HG02870 (cell line): ENCODE measurements around the gene RNF13.
"Not testable (repeated sequence)": the region's sequence is repeated elsewhere in the genome, so short reads cannot be mapped to it uniquely, and the experiment has no call there.

Experiments used
- ATAC-seq: cut with Tn5 transposase; IDR thresholded peaks from one replicate; pipeline ENCODE4 v1.9.1; 2021; ENCODE audit warnings: mild to moderate bottlenecking, moderate library complexity; ENCODE audit not compliant: unreplicated experiment

RNF13 gene

DNA sequence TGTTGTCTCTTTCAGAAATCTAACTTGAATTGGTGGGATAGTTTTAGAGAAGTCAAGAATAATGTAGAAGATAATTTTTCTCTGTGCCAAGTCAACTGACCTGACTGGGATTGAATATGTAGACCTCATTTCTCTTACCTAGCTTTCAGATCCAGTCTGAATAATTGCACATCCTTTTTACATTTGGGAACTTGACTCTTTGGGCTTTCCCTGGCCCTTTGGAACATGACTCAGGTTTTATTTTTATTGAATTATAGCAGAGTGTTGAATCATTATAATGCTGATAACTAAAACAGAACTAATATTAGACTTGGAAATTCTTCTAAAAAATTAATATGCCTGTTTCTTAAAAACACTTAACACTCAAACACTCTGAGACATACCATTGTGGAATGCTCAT, 81.2 kb downstream of the RNF13 start:
- no peak for ATAC-seq

GRCh38 chr3:149895339-149895738, 82.3 kb downstream of the RNF13 start:
- no peak for ATAC-seq

GRCh38 chr3:149895769-149896168, 82.8 kb downstream of the RNF13 start:
- no peak for ATAC-seq

DNA sequence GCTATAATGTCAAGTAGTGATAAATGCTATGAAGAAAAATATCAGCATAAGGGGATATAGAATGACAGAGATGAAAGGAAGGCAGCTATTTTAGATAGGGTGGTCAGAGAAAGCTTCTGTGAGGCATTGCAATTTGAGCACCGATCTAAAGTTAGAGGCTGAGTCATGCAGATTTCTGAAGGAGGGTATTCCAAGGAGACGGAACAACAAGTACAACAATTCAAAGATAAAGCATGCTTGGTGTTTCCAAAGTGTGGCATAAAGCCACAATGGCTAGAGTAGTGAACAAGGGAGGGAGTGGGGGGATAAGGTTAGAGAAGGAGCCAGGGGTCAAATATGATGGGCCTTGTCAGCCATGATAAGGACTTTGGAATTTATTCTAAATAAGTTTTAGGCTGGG, 85.8 kb downstream of the RNF13 start:
- no peak for ATAC-seq

DNA sequence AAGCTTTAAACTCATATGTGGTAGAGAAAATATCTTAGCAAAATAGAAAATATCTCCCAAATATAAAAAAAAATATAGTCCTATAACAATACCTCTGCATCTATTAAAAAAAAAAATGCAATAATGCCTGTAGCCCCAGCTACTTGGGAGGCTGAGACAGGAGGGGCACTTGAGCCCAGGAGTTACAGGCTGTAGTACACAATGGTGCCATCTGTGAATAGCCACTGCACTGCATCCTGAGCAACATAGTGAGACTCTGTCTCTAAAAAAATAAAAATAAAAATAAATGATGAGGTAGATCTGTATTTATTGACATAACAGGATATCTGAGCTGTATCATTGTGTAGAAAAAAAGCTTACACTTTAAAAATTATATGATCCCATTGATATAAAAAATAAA, 87.3 kb downstream of the RNF13 start:
- ATAC-seq = no peak

GRCh38 chr3:149901770-149902169, 88.8 kb downstream of the RNF13 start:
- no peak for ATAC-seq

GRCh38 chr3:149902498-149903139, 89.6 kb downstream of the RNF13 start:
- ATAC-seq = no peak

DNA sequence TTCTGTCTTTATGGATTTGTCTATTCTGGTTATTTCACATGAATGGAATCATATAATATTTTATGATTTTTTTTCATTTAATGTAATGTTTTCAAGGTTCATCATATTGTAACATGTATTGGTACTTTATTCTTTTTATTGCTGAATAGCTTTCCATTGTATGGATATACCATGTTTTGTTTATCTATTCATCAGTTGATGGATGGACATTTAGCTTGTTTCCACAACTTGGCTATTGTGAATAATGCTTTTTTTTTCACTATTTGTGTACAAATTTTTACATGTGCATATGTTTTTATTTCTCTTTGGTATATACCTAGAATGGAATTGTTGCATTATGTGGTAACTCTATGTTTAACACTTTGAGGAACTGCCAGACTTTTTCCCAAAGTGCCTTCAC, 93.0 kb downstream of the RNF13 start:
- ATAC-seq = no peak

GRCh38 chr3:149908424-149908957, 95.5 kb downstream of the RNF13 start:
- no peak for ATAC-seq

- ATAC-seq = no peak
Observed at GRCh38 chr3:149909923-149910322, 96.9 kb downstream of the RNF13 start.

- no peak for ATAC-seq
Observed at GRCh38 chr3:149917124-149917667, 104.2 kb downstream of the RNF13 start.

DNA sequence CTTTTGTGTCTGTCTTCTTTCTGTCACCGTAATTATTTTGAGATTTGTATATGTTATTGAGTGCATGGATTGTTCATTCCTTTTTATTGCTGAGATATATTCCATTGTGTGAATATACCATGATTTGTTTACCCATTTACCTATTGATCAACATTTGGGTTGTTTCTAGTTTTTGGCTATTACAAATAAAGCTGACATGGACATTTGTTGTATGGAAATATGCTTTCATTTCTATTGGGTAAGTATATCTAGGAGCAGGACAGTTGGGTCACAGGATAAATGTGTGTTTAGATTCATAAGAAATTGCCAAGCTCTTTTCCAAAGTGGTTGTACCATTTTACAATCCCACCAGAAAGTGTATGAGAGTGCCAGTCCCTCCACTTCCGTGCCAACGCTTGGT, 106.5 kb downstream of the RNF13 start:
- no peak for ATAC-seq

GRCh38 chr3:149920119-149920518, 107.1 kb downstream of the RNF13 start:
- ATAC-seq = no peak

DNA sequence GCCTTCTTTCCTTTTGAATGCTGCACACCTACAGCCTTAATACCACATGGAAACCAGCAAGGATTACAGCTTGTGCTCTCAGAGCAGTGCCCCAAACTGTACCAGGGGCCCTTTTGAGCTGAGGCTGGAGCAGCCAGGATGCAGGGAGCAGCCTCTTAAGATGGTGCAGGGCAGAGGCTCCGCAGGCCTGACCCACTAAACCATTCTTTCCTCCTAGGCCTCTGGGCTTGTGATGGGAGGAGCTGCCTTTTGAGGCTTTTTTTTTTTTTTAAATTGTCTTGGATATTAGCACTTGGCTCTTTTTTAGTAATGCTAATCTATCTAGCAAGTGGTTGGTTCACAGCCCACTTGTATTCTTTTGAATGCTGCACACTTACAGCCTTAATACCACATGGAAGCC, 120.0 kb downstream of the RNF13 start:
- ATAC-seq = no peak

DNA sequence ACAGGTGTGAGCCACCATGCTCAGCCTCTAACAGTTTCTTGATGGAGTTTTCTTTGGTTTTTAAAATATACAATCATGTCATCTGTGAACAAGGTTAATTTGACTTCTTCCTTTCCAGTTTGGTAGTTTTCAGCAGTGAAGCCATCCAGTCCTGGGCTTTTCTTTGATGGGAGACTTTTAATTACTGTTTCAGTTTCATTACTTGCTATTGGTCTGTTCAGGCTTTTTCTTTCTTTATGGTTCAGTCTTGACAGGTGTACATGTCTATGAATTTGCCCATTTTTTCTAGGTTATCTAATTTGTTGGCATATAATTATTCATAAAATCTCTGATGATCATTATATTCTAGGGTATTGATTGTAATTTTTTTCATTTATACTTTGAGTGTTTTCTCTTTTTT, 120.8 kb downstream of the RNF13 start:
- no peak for ATAC-seq

DNA sequence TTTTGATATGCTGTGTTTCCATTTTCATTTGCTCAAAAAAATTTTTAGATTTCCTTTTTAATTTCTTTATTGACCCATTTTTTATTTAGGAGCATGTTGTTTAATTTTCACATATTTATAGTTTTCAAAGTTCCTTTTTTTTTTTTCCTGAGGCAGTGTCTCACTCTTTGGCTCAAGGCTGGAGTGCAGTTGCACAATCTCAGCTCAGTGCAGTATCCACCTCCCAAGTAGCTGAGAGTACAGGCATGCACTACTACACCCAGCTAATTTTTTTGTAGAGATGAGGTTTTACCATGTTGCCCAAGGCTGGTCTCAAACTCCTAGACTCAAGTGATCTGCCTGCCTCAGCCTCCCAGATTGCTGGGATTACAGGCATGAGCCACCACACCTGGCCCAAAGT, 121.5 kb downstream of the RNF13 start:
- ATAC-seq = no peak

- no peak for ATAC-seq
Observed at GRCh38 chr3:149936812-149937230, 123.8 kb downstream of the RNF13 start.

- not testable (repeated sequence) for ATAC-seq
Observed at GRCh38 chr3:149938392-149939055, 125.5 kb downstream of the RNF13 start.

DNA sequence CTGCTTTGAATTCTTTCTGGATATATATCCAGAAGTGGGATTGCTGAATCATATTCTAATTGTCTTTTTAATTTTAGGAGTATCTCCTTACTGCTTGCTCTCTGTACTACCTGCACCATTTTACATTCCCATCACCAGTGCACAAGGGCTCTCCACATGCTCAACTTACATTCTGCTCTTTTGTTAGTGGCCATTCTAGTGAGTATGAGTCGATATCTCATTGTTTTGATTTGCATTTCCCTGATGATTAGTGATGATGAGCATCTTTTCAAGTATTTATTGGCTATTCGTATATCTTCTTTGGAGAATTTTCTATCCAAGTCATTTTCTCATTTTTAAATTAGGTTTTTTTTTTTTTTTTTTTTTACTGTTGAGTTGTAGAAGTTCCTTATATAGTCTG, 128.2 kb downstream of the RNF13 start:
- ATAC-seq = no peak

- no peak for ATAC-seq
Observed at GRCh38 chr3:149941946-149942345, 128.9 kb downstream of the RNF13 start.

GRCh38 chr3:149942409-149942808, 129.4 kb downstream of the RNF13 start:
- no peak for ATAC-seq

- ATAC-seq = not testable (repeated sequence)
Observed at GRCh38 chr3:149943966-149944365, 131.0 kb downstream of the RNF13 start.
